C4-2B (cell line): ENCODE results near the gene DGCR8.

Experiments used
- ZFX ChIP-seq: fragments of 450-650 bp; IDR thresholded peaks from 2 replicates; pipeline ENCODE4 v1.6.1; 2017
- TF ChIP-seq, protein P1 (sequence below): fragments of 450-650 bp; conservative IDR thresholded peaks from 2 replicates; pipeline ENCODE4 v1.5.1; 2017; ENCODE audit warnings: mild to moderate bottlenecking

DNA sequence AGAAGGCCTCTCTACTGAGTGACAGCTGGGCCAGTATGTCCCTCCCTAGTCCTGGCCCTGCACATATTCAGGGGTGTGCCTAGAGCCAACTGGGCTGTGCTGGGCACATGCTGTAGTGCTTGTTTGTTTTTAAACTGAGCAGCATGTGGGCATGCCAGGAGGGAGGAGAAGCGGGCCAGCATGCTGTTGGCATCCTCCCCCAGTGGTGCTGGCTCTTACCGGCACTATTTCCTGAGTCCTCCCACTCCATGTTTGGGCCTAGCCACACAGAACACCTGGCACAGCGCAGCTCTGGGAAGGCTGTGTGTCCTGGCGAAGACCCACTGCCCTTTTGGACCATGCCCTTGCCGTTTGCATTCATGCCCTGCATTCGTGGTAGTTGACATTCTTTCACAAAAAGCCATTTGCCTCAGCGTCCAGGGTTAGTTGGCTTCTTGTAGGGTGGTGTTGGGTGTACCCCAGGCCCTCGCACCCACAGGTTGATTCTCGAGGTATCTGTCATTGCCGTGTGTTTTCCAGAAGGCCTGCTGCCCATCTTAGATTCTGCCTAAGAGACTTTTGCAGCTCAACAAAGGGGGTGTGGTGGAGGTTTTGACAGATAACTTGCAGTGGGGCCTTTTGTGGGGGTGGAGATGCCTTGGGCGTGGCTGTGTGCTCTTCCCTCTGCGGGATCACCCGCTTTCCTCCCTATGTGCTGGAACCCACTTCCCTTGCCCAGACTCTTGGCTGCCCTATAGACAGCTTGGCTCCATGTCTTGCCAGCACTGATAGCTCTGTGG, 13.6 kb downstream of the DGCR8 start:
- TF ChIP-seq, protein P1, sequence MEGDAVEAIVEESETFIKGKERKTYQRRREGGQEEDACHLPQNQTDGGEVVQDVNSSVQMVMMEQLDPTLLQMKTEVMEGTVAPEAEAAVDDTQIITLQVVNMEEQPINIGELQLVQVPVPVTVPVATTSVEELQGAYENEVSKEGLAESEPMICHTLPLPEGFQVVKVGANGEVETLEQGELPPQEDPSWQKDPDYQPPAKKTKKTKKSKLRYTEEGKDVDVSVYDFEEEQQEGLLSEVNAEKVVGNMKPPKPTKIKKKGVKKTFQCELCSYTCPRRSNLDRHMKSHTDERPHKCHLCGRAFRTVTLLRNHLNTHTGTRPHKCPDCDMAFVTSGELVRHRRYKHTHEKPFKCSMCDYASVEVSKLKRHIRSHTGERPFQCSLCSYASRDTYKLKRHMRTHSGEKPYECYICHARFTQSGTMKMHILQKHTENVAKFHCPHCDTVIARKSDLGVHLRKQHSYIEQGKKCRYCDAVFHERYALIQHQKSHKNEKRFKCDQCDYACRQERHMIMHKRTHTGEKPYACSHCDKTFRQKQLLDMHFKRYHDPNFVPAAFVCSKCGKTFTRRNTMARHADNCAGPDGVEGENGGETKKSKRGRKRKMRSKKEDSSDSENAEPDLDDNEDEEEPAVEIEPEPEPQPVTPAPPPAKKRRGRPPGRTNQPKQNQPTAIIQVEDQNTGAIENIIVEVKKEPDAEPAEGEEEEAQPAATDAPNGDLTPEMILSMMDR: no peak
- no peak for TF ChIP-seq ZFX
